GM10248 (cell line): ENCODE data around the gene FHIP2A.
"Not testable (repeated sequence)": the region's sequence is repeated elsewhere in the genome, so short reads cannot be mapped to it uniquely, and the experiment has no call there.

Experiments used
- CTCF ChIA-PET: fragments of 300-600 bp; sonication (Branson Sonifier 250); formaldehyde crosslinking; extraction: SDS; loops from one replicate; lab custom pipeline; 2021; ENCODE audit warnings: antibody characterized with exemption; lab: Yijun Ruan, JAX
- POLR2A ChIA-PET: fragments of 350-650 bp; sonication (Branson Sonifier 250); formaldehyde crosslinking; extraction: SDS; loops from one replicate; lab custom pipeline; 2020; ENCODE audit warnings: antibody characterized with exemption; lab: Yijun Ruan, JAX
- DNase-seq: peaks from one replicate; pipeline ENCODE4 v3.0.0; 2012; ENCODE audit errors: extremely low spot score
- TF ChIP-seq, protein P1 (sequence below): IDR thresholded peaks from 2 replicates; pipeline ENCODE4 v1.5.1; 2012; ENCODE audit warnings: mild to moderate bottlenecking, low read depth; ENCODE audit errors: extremely low read depth, missing control alignments, control extremely low read depth

FHIP2A gene, protein sequence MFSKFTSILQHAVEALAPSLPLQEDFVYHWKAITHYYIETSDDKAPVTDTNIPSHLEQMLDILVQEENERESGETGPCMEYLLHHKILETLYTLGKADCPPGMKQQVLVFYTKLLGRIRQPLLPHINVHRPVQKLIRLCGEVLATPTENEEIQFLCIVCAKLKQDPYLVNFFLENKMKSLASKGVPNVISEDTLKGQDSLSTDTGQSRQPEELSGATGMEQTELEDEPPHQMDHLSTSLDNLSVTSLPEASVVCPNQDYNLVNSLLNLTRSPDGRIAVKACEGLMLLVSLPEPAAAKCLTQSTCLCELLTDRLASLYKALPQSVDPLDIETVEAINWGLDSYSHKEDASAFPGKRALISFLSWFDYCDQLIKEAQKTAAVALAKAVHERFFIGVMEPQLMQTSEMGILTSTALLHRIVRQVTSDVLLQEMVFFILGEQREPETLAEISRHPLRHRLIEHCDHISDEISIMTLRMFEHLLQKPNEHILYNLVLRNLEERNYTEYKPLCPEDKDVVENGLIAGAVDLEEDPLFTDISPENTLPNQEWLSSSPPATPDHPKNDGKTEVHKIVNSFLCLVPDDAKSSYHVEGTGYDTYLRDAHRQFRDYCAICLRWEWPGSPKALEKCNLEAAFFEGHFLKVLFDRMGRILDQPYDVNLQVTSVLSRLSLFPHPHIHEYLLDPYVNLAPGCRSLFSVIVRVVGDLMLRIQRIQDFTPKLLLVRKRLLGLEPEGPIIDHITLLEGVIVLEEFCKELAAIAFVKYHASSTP

DNA sequence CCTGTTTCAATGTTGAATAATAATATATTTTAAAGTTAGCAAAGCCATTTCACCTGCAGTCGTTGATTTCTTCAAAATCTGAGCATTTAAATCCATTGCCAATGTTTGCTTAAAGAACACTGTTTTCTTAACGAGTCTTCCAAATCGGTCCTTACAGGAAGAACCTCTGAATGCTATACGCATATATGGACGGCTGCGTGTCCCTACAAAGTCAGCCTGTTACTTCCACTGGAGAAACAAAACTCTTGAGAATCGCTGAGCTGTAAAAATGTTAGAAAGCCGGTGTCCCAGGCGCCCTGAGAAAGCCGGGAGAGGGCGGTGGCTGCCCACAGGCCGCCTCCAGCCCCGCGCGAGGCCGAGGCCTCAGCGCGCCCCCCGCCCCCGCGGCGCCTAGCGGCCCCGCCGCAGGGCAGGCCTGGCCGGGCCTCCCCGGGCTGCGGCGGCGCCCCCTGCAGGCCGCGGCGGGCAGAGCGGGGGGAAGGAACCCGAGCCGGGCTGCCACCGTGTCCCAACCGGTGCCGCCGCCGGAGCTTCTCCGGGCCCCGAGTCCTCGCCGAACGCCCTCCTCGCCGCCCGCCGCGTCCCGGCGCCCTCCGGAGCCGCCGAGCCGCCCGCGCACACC lies at the start of gene FHIP2A:
TSS of gene FHIP2A (plus strand) at position 488 of the 622 bp plus-strand sequence. CDS start 299 bp downstream, outside the sequence.
- TF ChIP-seq, protein P1, sequence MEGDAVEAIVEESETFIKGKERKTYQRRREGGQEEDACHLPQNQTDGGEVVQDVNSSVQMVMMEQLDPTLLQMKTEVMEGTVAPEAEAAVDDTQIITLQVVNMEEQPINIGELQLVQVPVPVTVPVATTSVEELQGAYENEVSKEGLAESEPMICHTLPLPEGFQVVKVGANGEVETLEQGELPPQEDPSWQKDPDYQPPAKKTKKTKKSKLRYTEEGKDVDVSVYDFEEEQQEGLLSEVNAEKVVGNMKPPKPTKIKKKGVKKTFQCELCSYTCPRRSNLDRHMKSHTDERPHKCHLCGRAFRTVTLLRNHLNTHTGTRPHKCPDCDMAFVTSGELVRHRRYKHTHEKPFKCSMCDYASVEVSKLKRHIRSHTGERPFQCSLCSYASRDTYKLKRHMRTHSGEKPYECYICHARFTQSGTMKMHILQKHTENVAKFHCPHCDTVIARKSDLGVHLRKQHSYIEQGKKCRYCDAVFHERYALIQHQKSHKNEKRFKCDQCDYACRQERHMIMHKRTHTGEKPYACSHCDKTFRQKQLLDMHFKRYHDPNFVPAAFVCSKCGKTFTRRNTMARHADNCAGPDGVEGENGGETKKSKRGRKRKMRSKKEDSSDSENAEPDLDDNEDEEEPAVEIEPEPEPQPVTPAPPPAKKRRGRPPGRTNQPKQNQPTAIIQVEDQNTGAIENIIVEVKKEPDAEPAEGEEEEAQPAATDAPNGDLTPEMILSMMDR: peak; percentile 88
- ChIA-PET CTCF (interaction anchor here (0.6 to 2.8 kb wide), 30 partner anchors 9 to 517 kb away, joined by 3 to 45 read pairs (median 4); partner anchors contain the start of gene TRUB1), POLR2A (interaction anchor here (0.6 kb wide), 2 partner anchors 9 to 60 kb away, joined by 3 read pairs; no protein-coding TSS in a partner anchor)
- peak; percentile 87 for DNase-seq

DNA sequence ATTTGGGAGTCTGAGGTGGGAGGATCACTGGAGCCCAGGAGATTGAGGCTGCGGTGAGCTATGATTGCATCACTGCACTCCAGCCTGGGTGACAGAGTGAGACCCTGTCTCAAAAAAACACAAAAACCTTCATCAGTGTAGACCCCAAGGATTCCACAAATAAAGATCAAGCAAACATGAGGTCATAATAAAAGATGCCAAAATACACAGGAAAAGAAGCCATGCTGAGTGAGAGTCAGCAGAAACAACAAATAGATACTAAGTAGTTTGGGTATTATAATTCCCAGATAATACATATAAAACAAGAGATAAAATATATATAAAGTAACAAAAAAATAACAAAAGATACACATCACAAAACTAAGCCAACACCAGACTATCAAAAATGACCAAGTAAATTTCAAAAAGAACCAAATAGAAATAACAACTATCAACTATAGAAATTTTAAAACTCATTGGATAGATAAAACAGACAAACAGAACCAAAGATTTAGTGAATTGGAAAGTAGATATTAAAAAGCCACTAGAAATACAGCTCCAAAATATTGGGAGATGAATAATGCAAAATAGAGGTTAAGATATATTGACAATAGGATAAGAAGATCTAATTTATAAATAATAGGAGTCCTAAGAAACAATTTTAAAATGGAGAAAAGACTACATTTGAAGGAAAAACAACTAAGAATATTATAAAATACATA lies 48.9 kb upstream of the FHIP2A start:
- CTCF ChIA-PET: no interaction called here
- POLR2A ChIA-PET: no interaction called here
- TF ChIP-seq, protein P1: no peak
- DNase-seq: no peak

- CTCF ChIA-PET: no interaction called here
- TF ChIP-seq, protein P1: no peak
- POLR2A ChIA-PET: no interaction called here
- no peak for DNase-seq
Measured at GRCh38 chr10:114773197-114773532, 48.4 kb upstream of the FHIP2A start.

- POLR2A ChIA-PET, CTCF ChIA-PET, DNase-seq: not testable (repeated sequence)
Measured at GRCh38 chr10:114775082-114775481, 46.5 kb upstream of the FHIP2A start.

DNA sequence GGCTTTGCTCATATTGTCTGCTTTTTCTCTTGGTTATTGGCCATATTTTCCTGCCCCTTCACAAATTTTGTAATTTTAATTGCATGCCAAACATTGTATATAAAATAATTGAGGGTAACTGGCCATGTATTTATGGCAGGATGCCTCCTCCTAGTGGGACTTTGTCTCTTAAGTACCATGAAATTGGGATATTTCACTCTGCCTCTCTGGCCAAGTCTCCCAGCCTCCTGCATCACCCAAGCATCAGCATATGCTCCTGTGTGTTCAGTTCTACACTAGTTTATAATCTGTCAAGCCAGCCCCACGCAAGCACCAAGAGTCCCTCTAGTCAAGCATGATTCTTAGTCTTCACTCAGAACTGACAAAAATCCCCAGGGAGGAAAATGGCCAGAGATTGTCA lies 44.2 kb upstream of the FHIP2A start:
- TF ChIP-seq, protein P1: no peak
- no peak for DNase-seq
- ChIA-PET POLR2A (no interaction called here), CTCF (interaction anchor here (0.9 kb wide), 1 partner anchor 11 kb away, joined by 3 read pairs; no protein-coding TSS in a partner anchor)

GRCh38 chr10:114779803-114780576 lies 41.6 kb upstream of the FHIP2A start:
- CTCF ChIA-PET: interaction anchor here (1.0 kb wide), 1 partner anchor 12 kb away, joined by 3 read pairs; no protein-coding TSS in a partner anchor
- TF ChIP-seq, protein P1: no peak
- DNase-seq: no peak
- POLR2A ChIA-PET: no interaction called here
